GM03348 (cell line): Measurements from ENCODE around the gene DAAM1.

ENCODE experiments used
- DNase-seq: peaks from one replicate; pipeline ENCODE4 v3.0.0; 2012; ENCODE audit warnings: low spot score

DAAM1 gene

DNA sequence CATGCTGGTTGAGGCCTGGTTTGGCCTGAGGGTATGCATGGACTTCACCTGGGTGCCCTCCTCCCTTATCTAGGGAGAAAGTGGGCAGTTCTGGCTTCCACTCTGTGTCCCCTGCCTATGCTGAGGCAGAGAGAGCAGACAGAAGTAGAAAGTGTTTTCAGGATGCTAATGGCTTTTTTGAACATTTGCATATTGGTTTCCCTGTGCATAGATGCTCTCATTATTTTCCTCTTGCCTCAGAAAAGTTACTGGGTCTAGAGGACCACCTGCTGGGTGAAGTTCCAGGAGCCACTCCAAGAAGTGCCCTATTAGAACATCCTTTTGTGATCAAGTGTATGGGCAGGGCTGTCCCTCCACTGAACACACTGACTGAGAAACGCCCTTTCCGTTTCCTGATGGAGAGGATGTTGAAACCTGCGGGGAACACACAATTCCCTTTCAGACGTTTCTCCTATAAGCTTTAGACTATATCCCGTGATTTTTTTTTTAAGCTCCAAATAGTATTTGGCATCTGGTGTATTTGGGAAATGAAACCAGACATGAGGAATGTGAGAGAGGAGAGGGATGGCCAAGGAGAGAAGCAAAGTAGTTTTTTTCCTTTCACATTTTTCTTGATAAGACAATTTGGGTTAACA, 66.6 kb downstream of the DAAM1 start:
- DNase-seq: peak; percentile 62

DNA sequence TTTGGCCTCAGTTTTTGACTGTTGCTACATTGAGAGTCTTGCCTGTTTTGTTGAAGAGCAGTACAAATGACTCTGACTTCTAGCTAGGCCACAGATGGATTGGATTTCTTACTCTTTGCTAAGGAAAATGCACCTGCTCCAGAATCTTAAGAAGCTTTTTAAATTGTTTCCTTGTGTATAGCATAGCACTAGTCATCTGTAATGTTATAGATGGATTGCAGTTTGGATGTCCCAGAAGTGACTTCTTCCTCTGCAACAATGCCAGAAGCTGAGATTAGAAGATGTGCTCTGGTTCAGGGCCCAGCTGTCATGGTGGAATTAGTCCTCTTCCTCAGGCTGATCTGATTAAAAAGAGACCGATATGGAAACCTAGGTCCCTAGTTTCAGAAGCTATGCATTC, 67.9 kb downstream of the DAAM1 start:
- DNase-seq: no peak

DNA sequence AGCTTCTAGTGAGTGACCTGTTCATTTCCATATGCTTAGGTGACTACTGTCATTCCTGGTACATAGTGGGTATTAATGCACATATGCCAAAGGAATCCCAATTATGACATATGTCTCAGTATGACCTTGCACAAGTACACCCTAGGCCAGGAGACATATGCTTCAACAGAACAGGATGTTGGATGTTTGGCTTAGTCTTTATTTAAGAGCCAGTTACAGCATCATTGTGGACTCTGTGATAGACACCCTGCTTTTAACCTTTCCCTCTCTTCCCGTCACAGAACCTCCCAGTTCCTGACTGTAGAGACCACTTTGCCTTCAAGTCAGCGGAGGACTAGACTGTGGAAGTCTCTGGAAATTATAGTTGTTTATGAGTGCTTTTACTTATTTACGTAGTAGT, 72.9 kb downstream of the DAAM1 start:
- no peak for DNase-seq

DNA sequence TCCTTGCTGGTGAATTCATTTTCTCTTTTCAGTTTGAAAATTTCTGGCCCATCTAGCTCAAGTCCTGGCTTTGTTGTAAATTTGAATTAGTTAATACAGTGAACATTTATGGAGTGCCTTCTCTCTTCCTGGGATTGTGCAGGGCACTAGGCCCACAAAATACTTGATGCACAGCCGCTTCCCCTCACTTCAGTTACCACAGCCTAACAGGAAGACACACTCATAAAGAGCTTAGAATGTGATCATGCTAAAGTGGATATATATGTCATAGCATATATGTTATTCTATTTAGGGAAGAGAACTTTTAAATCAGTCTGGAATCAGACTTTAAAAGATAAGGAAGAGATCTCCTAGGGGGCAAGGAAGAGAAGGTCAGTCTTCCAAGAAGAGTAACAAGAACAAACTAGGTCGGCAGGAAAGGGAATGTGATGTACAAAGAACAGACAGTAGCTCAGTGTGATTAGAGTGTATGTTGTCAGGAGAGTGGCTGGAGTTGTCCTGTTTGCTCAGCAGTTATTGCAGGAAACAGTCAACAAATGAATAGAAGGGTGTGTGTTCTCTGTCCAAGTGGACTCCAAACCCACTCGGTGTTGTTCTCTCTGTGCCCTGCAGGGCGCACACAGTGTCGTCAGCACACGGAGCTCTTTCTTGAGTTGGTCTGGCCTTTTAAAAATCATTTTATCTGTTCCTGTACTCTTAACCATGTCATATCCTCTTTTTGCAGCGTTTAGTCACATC, 74.4 kb downstream of the DAAM1 start:
- no peak for DNase-seq

DNA sequence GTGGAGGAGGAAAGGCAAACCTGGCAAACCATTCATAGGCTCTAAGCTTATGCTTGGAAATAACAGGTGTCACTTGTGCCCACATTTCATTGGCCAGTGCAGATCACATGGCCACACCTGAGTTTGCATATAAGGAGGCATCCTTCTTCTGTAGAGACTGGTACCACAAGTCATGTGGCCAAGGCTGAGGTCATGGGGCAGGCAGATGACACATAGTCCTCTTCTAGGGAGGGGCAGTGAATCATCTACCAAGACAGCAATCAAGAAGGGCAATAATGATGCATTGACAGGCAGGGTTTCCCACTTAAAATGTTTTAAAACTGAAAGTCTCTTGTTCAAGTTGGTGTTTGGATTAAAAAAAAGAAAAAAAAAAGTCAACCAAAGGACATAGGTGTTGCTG, 77.3 kb downstream of the DAAM1 start:
- no peak for DNase-seq

DNA sequence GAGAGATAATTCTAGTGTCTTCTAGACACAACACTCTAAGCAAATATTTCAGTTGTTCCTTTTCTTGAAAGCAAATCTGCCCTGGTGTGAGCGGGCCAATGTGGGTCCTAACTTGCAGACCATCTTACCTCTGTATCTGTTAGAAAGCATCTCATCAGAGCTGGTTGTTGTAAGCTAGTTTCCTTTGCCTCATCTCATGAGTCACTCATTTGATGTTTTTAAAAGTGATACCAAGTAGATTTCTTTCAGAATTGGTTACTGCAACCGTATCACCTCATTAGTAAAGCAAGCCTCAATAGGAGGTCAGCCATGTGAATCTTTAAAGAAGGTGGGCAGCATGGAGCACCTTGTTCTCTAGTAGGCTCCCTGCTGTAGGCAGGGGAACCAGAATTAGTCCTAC, 78.6 kb downstream of the DAAM1 start:
- no peak for DNase-seq

DNA sequence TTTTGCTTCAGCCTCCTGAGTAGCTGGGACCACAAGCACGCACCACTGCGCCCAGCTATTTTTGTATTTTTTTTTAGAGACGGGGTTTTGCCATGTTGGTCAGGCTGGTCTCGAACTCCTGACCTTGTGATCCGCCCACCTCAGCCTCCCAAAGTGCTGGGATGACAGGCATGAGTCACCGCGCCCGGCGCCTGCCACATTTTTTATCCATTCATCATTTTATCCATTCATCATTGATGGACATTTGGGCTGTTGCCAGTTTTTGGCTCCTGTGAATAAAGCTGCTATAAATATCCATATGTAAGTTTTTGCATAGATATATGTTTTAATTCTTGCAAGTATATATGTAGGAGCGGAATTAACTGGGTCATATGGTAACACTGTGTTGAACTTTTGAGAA, 79.5 kb downstream of the DAAM1 start:
- no peak for DNase-seq

DNA sequence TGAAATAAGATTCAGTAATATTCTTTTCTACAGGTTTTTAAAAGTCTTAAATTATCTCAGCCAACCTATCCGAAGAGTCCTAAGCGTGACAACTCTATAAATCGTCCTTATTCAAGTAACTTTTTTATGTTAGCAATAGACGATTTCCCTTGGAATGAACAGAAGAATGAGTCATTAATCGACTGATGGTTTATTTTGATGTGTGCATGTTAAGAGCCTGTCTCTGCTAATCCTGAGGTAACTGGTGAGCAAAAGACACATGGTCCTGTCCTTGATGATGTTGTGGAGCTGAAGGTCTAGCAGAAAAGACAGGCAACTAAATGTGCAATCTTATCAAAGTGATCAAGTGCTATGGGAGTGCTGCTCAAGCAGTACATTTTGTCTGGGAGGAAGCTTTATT, 80.4 kb downstream of the DAAM1 start:
- no peak for DNase-seq

DNA sequence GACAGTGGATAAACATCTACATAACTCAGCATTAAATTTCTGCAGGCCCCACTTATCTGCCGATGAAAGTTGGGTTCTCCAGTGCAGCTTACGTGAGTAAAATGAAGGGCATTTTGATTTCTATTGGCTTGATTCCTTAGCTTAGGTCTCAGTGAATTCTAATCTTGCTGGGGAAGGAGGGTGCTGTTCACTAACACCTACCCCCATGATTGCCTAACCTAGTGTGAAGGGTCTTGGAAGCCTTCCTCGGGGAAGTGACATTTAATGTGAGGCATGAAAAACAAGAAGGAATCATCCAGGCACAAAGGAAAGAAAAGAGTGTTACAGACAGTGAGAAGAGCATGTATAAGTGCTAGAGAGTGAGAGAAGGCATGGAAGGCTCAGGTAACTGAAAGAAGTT, 81.0 kb downstream of the DAAM1 start:
- DNase-seq: no peak

DNA sequence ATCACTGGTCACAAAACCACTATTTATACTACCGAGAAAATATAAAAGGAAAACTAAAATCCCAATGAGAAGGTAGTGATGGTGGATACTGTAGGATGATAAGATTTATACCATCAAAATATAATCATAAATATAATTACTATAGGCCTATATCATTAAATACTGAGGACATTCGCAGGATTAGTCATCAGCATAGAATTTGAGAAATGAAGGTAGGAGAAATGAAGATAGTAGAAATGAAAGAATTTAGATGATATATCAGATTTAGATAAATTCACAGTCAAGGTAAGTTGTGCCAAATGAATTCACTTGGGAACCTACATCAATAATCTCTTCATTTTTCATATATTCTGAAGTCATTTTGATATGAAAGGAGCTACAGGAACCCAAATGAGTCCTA, 82.8 kb downstream of the DAAM1 start:
- DNase-seq: no peak

DNA sequence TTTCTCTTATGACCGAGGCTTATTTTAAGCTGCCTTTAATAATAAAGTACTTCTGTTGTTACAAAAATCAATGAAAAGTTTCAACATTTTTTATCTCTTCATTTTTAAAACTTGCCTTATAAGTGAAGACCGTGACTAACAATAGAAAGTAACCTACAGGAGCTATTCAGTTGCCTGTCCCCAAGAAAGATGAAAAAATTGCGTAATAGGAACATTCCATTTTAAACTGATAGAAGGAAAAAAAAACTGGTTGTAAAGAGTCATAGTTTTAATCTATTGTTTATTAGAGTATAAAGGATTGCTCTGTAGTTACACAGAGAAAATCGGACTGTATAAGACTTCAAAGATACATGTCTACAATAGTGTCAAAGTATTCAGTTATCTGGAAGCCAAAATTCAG, 83.3 kb downstream of the DAAM1 start:
- peak; percentile 20 for DNase-seq

DNA sequence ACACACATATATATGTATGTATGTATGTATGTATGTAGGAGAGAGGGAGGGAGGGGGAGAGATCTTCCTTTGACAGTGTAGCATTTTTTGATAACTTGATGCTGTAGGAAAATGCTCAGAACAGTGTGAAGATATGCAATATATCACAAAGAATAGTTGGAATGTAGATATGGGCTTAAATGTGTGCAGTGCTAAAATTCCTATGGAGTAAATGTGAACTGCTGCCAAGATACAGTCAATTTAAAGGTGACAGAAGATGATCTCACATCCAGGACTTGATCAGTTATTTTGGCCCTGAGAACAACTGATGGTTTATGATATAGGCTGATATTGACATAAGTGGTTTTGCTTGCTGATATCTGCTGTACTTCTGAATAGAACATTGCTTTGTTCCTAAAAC, 84.2 kb downstream of the DAAM1 start:
- no peak for DNase-seq

DNA sequence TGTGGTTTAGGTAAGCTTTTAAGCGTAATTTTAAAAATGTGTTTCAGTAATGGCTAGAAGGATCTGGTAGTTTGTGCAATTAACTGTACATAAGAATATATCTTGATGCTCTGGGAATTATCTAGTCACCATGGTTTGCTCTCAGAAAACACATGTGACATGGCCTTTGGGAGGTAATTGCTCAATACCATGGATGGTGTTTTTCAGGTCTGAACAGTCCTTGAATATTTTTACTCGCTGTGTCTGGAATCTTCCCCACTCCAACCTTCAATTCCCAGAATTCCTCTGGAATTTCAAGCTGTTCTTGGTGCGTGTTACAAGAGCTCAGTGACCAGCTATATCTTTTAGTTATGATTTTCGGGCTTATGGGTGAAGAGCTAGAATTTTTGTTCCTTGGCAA, 85.3 kb downstream of the DAAM1 start:
- no peak for DNase-seq

DNA sequence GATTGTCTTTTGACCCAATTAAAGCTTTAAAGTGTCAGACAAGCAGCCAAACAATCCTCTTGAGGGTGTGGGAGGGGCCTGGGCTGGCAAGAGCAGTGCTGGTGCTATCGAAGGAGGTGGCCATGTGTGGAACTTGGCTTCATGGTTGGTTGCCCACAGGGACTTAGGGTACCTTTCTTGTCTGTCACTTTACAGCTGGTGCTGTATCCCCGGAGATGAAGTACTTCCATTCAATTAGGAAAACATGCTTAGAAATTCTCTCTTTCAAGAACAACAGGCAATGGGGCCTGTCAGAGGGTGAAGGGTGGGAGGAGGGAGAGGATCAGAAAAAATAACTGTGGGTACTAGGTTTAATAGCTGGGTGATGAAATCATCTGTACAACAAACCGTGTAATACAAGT, 86.5 kb downstream of the DAAM1 start:
- DNase-seq: no peak

DNA sequence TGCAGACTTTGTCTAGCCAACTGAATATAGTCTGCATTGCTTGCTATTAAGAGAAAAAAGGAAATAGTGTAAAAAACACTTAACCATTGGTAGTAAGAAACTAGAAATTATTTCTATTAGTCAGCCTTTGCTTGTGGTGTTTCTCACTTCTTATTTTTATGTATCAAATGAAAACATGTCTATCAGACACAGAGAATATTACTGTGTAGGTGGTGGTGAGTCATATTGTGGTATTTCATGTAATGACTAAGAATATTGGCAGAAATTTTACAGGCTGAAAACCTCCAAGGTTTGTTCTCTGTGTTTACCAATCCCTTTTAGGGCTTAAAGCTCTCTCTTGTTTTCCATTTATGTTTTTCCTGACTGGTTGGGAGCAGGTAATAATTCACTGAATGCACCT, 87.2 kb downstream of the DAAM1 start:
- peak; percentile 64 for DNase-seq

DNA sequence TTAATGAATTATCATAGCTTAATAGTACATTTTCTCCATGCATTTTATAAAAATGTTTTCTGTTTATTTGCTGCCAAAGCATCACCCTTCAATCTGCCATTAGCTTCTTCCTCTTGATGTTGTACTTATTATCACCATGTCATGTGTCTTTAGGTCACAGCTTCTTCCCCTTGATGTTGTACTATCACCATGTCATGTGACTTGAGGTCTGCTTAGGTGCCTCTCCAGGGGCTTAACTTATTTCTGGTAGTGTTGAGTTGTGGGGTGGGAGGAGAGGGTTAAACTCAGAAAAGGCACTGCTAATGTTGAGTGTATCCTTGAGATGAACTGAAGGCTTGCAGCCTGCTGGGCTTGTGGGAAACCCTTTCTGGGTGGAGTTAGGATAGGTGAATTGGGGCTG, 87.8 kb downstream of the DAAM1 start:
- no peak for DNase-seq

DNA sequence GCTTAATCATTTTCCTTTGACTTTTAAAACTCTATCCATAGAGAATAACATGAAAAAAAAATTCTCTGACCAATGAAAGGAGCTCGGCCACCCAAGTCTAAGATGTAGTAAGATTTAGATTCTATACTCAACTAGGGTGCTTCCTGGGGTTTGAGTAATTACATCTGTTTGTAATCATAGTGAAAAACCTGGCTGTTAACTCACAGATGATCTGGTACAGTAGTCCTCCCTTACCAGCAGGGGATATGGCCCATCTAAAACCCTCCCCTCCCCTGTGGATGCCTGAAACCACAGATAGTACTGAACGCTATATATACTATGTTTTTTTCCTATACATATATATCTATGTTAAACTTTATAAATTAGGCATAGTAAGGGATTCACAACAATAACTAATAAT, 89.2 kb downstream of the DAAM1 start:
- DNase-seq: no peak

DNA sequence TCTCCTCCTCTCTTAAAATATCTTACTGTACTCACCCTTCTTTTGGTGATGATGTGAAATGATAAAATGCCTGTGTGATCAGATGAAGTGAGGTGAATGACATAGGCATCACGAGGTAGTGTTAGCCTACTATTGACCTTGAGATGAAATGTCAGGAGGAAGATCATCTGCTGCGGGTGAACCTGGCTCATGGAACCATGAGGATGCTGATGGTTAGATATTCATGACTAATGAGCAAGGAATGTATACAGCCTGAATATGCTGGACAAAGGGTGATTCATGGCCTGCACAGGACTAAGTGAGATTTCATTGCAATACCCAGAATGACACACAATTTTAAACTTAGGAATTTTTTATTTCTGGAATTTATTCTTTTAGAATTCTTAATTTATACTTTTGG, 89.6 kb downstream of the DAAM1 start:
- peak; percentile 68 for DNase-seq

DNA sequence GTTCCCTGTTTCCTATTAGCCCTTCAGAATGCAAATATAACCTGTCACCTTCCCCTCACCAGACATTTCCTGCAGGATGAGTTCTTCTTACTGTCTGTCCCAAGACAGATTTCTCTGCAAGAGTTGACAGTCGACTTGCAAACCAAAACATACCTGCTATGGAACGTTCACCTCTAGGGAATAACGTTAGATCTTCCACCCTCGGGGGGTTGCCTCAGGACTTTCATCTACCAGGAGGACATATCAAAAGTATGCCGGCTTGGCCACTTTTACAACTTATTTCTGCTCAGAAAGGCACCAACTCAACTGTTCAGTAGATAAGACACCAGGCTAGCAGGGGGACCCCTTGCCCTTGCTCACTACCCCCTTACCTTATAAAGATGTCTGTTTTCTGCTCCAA, 92.5 kb downstream of the DAAM1 start:
- no peak for DNase-seq

DNA sequence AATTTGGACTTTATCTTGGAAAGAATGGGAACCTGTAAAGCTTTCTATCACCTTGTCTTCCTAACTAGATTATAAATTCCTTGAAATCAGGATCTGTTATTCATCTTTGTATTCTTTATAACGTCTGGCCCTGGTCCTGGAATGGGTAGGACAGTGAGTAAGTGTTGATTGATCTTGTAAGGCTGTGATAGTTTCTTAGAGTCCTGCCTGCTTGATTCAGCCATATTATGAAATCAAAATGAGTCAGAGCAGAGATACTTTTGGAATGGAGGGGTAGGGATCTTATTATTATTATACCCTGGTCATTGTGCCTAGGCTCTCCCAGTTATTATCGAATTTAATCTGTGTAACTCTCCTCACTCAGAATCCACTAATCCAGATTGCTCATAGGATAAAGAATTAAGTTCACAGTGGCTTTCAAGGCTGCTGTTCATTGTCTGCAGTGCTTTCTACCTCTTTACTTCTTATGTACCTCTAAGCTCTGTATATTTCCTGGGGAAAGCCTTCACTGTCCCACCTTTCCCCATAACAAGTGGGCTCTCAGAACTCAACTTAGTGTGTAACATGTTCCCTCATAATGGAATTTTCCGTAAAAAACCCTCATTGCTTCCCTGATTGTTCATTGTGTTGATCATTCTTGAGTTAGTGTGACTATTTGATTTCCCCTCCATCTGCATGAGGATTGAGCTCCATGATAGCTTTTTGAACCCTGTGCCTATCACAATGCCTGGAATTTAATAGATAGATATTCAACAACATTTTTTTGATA, 93.3 kb downstream of the DAAM1 start:
- peak; percentile 46 for DNase-seq

DNA sequence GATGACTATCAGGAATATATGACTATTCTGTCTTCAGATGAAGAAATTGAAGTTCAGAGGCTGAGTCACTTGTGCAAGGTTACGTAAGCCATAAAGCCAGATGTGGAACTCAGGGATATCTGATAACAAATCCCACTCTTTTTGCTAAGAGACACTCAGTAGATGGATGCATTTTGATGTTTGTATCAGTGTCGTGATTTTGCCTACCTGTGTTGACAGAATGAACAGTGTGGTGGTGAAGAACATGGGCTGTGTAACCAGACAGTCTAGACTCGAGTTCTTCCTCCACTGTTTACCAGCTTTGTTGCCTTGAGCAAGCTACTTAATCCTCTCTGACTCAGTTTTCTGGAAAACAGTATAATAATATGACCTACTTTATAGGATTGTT, 93.9 kb downstream of the DAAM1 start:
- peak; percentile 28 for DNase-seq

DNA sequence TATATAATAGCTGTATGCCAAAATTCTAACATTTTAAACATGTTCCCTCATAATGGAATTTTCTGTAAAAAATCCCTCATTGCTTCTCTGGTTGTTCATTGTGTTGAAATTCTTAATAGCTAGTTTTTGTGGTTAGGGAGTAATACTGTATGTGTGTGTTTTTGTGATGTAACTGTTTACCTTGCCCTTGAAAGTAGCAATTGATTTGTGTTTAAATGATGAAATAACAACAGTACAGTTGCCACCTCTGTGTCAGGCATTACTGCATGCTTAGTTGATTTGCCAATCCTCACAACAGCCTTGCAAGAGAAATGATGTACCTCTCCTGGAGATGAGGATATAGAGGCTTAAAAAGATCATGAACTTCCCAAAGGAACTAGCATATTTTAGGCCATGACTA, 94.9 kb downstream of the DAAM1 start:
- DNase-seq: peak; percentile 15

DNA sequence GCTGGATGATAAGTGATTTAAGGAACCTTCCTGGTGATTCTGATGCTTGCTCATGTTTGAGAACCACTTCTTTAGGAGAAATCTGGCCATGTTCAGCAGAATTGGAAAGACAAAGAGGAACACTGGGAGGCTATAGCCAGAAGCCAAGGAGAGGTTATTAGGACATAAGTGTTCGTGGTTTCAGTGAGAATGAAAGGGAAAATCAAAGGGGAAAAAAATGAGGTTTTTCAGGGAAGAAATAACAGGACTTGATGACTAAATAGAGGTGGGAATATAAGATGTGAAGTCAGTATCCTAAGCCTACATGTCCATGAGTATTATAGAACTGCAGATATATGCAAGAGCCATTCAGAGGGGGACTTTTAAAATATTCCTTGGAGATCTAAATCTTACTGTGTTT, 95.6 kb downstream of the DAAM1 start:
- DNase-seq: no peak
